GM21786 (cell line): ENCODE data around the gene NECAB2.

Experiments
- ATAC-seq: cut with Tn5 transposase; IDR thresholded peaks from one replicate; pipeline ENCODE4 v1.9.1; 2021; ENCODE audit not compliant: unreplicated experiment

Gene NECAB2

DNA sequence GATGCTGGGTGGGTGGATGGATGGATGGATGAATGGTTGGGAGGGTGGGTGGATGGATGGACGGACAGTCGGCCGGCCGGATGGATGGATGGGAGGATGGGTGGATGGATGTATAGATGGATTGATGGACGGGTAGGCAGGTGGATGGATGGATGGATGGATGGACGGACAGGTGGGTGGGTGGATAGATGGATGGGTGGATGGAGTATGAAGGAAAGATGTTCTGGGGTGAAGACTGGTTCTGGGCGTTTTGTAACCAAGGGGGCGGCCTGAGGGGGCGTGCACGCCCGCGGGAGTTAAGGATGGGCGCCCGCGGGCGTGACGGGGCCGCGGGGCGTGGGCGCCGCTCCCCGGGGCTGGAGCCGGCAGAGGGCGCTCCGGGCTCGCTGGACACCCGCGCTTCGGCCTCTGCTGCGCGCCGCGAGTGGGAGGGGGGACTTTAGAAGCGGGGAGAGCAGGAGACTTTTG lies at the start of gene NECAB2:
Gene NECAB2 (plus strand): TSS at position 407 of the 468 bp plus-strand sequence. CDS start 405 bp downstream, outside the sequence.
- no peak for ATAC-seq

DNA sequence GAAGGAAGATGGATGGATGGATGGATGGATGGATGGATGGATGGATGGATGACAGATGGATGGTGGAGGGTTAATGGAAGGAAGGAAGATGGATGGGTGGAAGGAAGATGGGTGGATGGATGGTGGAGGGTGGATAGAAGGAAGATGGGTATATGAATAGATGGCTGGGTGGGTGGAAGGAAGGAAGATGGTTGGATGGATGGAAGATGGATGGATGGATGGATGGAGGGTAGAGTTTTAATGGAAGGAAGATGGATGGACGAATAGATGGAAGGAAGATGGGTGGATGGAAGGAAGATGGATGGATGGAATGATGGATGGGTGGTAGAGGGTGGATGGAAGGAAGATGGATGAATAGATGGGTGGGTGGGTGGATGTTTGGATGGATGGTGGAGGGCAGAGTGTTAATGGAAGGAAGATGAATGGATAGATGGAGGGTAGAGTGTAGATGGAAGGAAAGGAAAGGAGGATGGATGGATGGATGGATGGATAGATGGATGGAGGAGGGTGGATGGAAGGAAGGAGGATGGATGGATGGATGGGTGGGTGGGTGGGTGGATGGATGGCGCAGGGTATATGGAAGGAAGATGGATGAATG lies 47.1 kb upstream of the NECAB2 start:
- ATAC-seq, result no peak

DNA sequence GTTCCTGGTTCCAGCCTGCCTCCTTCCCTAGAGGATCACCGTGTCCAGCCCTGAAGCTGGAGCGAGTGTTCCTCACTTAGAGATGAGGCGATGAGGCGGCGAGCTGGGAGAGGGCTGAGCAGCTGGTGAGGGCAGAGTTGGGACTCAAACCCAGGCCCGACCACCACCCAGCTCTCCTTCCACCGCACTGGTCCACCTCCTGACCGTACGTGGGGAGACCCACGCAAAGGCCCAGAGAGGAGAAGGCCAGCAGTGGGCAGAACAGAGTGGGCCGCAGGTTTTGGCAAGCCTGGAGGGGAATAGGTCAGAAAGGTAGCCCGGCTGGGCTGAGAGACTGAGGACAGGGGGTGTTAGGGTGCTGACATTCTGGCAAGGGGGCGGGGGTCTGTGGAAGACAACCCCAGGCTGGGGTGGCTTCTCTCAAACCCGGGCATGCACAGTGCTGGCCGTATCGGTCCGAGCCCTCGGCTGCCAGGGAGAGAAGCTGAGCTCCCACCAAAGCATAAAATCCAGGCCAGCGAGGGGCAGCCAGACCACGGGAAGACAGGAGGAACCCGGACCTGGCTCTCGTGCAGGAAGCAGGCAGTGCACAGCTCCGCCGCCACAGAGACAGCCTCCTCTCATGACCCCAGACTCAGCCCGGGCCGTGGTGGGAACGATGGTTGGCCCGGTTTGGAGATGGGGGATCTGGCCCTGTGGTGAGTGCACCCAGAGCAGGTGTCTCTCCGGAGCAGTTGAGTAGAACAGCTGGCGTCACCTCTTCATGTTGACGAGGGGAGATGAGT lies 44.3 kb upstream of the NECAB2 start:
- no peak for ATAC-seq

DNA sequence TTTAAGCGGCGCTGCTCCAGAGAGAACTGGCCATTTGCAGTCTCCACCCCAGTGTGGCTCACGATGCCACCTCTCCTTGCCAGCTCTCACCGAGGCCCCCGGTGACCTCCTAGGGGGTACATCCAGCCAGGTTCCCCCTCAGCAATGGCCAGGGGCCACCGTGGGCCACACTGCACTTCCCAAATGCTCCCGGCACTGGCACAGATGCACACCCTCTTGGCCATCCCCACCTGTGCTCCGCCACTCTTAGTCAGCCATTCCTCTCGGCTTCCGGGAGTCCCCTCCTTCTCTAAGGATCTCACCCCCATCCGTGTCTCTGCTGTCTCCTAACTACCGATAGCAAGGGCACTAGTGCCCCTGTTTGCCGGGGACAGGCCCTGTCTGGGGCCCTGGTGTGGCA lies 43.4 kb upstream of the NECAB2 start:
- no peak for ATAC-seq

- ATAC-seq, result no peak
These were observed 42.7 kb upstream of the NECAB2 start for GRCh38 chr16:83925095-83925905.

GRCh38 chr16:83925957-83926725 lies 41.9 kb upstream of the NECAB2 start:
- ATAC-seq, result no peak

GRCh38 chr16:83926726-83927397 lies 41.2 kb upstream of the NECAB2 start:
- ATAC-seq, result no peak

GRCh38 chr16:83928341-83929055 lies 39.5 kb upstream of the NECAB2 start:
- no peak for ATAC-seq

GRCh38 chr16:83929811-83930555 lies 38.1 kb upstream of the NECAB2 start:
- ATAC-seq, result no peak

GRCh38 chr16:83930730-83931500 lies 37.1 kb upstream of the NECAB2 start:
- no peak for ATAC-seq

- no peak for ATAC-seq
These were observed 36.5 kb upstream of the NECAB2 start for GRCh38 chr16:83931556-83931955.

DNA sequence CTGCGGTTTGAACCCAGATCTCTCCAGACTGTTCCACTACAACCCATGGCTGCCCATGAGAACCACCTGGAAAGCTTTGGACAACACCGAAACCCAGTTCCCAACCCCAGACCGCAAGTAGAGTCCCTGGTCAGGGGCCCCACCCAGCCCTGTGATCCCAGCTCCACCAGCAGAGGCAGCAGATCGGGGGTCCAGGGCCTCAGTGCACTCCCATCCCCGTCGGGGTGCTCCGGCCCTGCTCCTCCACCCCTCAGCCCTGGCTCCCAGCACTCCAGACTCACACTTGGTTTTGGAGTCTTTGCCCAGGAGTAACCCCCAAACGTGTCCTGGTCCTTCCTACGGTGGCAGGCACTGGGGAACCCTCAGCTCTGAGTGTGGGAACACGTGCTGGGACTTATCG lies 35.7 kb upstream of the NECAB2 start:
- ATAC-seq, result no peak

GRCh38 chr16:83932955-83933673 lies 34.9 kb upstream of the NECAB2 start:
- no peak for ATAC-seq

- ATAC-seq, result no peak
These were observed 34.0 kb upstream of the NECAB2 start for GRCh38 chr16:83933885-83934683.

DNA sequence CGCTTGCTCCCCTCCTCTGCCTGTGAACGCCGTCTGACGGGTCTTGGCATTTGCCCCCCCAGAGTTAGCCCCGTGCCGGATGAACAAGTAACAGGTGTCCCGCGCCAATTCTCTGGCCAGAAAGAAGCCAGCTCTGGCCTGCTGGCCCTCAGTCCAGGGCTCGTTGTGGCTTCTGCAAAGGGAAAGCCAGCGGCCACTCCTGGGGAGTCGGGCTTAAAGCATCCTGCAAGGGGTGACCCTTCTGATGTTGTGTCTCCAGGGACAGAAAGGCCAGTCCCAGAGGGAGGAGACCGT lies 33.4 kb upstream of the NECAB2 start:
- ATAC-seq, result no peak

DNA sequence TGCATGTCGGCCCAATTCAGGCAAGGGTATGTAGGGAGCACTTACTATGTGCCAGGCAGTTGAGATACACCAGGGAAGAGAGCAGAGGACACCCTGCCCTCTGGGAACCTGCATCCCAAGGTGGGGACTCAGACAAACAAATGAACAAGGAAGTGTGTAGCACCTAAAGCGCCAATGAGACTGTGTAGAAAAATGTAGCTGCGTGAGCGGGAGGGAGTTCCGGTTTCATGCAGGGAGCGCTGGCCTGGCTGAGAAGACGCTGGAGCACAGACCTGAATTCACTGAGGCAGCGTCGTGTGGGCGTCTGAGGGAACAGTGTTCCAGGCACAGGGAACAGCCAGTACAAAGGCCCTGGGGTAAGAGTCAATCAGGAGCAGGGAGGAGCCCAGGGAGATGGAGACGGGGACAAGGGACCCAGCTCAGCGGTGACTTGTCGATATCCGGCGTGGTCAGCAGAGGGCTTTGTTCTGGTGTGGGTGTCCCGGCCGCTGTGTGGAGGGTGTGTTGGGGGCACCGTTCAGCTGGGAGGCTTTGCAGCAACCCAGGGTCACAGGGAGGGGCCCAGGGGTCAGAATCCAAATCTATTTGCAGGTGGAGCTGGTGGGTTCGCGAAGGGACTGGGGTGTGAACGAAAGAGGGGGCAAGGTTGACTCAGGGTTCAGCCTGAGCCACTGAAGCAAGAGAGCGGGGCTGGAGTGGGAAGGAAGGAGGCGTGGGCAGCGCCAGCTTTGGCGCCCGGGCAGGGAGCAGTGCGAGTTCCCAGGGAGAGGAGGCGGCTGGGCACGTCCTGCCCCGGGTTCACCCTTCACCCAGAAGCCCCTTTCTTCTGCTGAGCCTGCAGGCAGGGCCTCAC lies 32.8 kb upstream of the NECAB2 start:
- ATAC-seq, result no peak
